Fibroblast of skin of left biceps (primary cell): Measurements from ENCODE around the gene FHOD3.

Source experiments
- DNase-seq, 2 experiments: peaks; one replicate each; pipeline ENCODE4 v3.0.0-alpha.2; 2013; ENCODE audit warnings: low read depth in 2 of 2

The FHOD3 gene

GRCh38 chr18:36296650-36297416 is 680 bp upstream of the FHOD3 start:
- DNase-seq: peak in 1 of 2 experiments; percentile 44

GRCh38 chr18:36298126-36298741 is 721 bp downstream of the FHOD3 start:
- no peak for DNase-seq

GRCh38 chr18:36299015-36299414 is 1.5 kb downstream of the FHOD3 start:
- no peak for DNase-seq

GRCh38 chr18:36300211-36300610 is 2.7 kb downstream of the FHOD3 start:
- no peak for DNase-seq

GRCh38 chr18:36301884-36302283 is 4.4 kb downstream of the FHOD3 start:
- DNase-seq: no peak

GRCh38 chr18:36302676-36303075 is 5.2 kb downstream of the FHOD3 start:
- no peak for DNase-seq

- DNase-seq: no peak
These were observed 5.8 kb downstream of the FHOD3 start for GRCh38 chr18:36303211-36303844.

GRCh38 chr18:36304723-36305122 is 7.2 kb downstream of the FHOD3 start:
- no peak for DNase-seq

GRCh38 chr18:36305375-36305774 is 7.9 kb downstream of the FHOD3 start:
- no peak for DNase-seq

- no peak for DNase-seq
These were observed 10.0 kb downstream of the FHOD3 start for GRCh38 chr18:36307513-36307912.

- DNase-seq: no peak
These were observed 11.4 kb downstream of the FHOD3 start for GRCh38 chr18:36308711-36309435.

GRCh38 chr18:36309436-36310391 is 12.2 kb downstream of the FHOD3 start:
- peak; percentile 94 for DNase-seq

- no peak for DNase-seq
These were observed 13.6 kb downstream of the FHOD3 start for GRCh38 chr18:36311026-36311570.

- DNase-seq: no peak
These were observed 15.4 kb downstream of the FHOD3 start for GRCh38 chr18:36312806-36313395.

- DNase-seq: no peak
These were observed 16.6 kb downstream of the FHOD3 start for GRCh38 chr18:36314098-36314497.

GRCh38 chr18:36314754-36315153 is 17.2 kb downstream of the FHOD3 start:
- peak; percentile 66 to 68 for DNase-seq

GRCh38 chr18:36315736-36316135 is 18.2 kb downstream of the FHOD3 start:
- DNase-seq: no peak

GRCh38 chr18:36316246-36316645 is 18.7 kb downstream of the FHOD3 start:
- DNase-seq: no peak

- DNase-seq: no peak
These were observed 24.3 kb downstream of the FHOD3 start for GRCh38 chr18:36321658-36322407.

GRCh38 chr18:36322408-36322728 is 24.9 kb downstream of the FHOD3 start:
- no peak for DNase-seq
